Activated B cell treated with CpG ODN at 0.5 μM for 24 hours (primary cell): ENCODE results near the gene TBX10. TPM values are rescaled to one million over a fixed set of nuclear protein-coding genes. Genes with fewer than 3 reads are reported as not detected.

Experiments used
- ATAC-seq: fragments of 200-7000 bp; cut with Tn5 transposase; one replicate; pipeline ENCODE4 v1.10.0; 2021; ENCODE audit warnings: low read depth, mild to moderate bottlenecking, moderate library complexity
- CTCF ChIA-PET: fragments of 350-600 bp; sonication (Branson Sonifier 250); formaldehyde crosslinking; loops from one replicate; lab custom pipeline; 2021; ENCODE audit warnings: antibody characterized with exemption; lab: Charles Lee
- POLR2A ChIA-PET: fragments of 350-600 bp; sonication (Branson Sonifier 250); formaldehyde crosslinking; loops from one replicate; lab custom pipeline; 2021; ENCODE audit warnings: antibody characterized with exemption; lab: Charles Lee
- DNase-seq: peaks from one replicate; pipeline ENCODE4 v3.0.0; 2022
- H3K27ac Mint-ChIP-seq: one replicate; pipeline ENCODE4 v1.8.0; 2020; ENCODE audit warnings: mixed read lengths
- H3K27me3 Mint-ChIP-seq: one replicate; pipeline ENCODE4 v1.8.0; 2021; ENCODE audit warnings: mixed read lengths
- H3K36me3 Mint-ChIP-seq: one replicate; pipeline ENCODE4 v1.8.0; 2021; ENCODE audit warnings: low read depth, mixed read lengths
- H3K4me1 Mint-ChIP-seq: one replicate; pipeline ENCODE4 v1.8.0; 2021; ENCODE audit warnings: mixed read lengths
- H3K4me3 Mint-ChIP-seq: one replicate; pipeline ENCODE4 v1.8.0; 2020; ENCODE audit warnings: mild to moderate bottlenecking, mixed read lengths
- H3K9me3 Mint-ChIP-seq: one replicate; pipeline ENCODE4 v1.8.0; 2020; ENCODE audit warnings: mixed read lengths
- CTCF ChIP-seq: fragments of 200-600 bp; IDR thresholded peaks from one replicate; pipeline ENCODE4 v1.8.0; 2022; ENCODE audit warnings: antibody characterized with exemption, mild to moderate bottlenecking
- intact Hi-C: fragments of 100-400 bp; cut with micrococcal nuclease; formaldehyde crosslinking; loops from one replicate; pipeline ENCODE4 v1.15.1; 2024
- total RNA-seq: library from RNA; stranded (reverse); gene quantifications from 2 replicates; pipeline ENCODE4 v1.2.3, GENCODE V29; 2022

Gene TBX10
- total RNA-seq, 1 donor from 2014 or later: not detected

DNA sequence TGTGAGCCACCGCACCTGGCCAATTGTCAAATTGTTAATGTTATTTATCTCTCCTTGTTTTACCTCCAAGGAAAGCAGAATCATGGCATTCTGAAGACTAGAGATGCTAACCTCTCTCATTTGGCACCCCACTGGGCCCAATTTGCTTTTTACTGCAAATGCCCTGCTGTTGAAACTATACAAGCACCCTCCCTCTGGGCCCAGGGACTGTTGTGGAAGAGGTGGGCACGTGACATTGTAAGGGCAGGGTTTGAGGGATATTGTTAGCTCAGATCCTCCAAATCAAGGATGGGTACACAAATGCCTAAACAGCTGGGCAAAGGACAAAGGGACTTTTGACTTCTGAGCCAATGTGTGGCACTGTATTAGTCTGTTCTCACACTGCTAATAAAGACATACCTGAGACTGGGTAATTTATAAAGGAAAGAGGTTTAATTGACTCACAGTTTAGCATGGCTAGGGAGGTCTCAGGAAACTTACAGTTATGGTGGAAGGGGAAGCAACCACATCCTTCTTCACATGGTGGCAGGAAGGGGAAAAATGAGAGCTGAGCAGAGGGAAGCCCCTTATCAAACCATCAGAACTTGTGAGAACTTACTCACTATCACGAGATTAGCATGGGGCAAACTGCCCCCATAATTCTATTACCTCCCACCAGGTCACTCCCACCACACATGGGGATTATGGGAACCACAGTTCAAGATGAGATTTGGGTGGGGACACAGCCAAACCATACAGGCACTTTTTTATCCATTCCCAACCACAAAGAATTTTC is 41.3 kb upstream of the TBX10 start:
- no peak for TF ChIP-seq CTCF
- Mint-ChIP-seq H3K9me3 (peaks cover 2% of the 10 kb centered on the region), H3K27me3 (peaks cover 5% of the 10 kb centered on the region), H3K27ac (no peak overlapping the region), H3K4me1 (no peaks in the 10 kb centered on the region), H3K4me3 (no peak overlapping the region), H3K36me3 (no peaks in the 10 kb centered on the region)
- ChIA-PET CTCF (no interaction called here), POLR2A (no interaction called here)
- intact Hi-C loops: no loop called here
- no peak for ATAC-seq
- no peak for DNase-seq

DNA sequence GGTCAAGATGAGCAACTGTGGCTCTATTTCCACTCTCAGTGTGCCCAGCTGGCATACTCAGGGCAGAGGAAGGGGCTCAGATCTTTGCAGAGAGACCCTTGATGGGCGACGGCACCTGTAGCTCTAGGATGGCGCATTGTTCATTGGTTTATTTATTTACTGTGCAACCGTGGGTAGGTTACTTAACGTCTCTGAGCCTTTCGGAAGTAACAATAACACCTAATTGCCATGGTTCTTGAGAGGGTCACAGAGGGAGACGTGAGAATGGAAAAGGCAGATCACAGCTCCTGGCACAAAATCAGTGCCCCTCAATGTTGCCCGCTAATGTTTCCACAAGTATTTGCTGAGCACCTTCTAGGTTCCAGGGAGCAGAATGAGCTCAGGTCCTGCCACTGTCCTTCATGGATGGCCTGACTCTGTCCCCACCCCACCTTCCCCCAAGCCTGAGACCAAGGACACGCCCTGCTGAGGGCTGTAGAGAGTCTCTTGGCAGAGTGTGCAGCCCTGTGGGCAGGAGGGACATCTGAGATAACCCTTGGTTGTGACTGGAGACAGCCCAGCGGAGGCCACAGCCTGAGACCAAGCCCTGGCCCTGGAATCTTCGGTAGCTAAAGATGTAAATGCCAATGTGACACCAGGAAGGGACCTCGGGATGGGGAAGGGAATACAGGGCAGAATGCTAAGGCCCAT is 35.6 kb upstream of the TBX10 start:
- no peak overlapping the region for H3K4me3 Mint-ChIP-seq
- ATAC-seq (no peak), DNase-seq (no peak)
- H3K27ac Mint-ChIP-seq: no peak overlapping the region
- intact Hi-C loops: no loop called here
- no peaks in the 10 kb centered on the region for H3K36me3 Mint-ChIP-seq
- POLR2A ChIA-PET: no interaction called here
- CTCF ChIA-PET: no interaction called here
- TF ChIP-seq CTCF: no peak
- peaks cover 2% of the 10 kb centered on the region for H3K9me3 Mint-ChIP-seq
- peaks cover 22% of the 10 kb centered on the region for H3K27me3 Mint-ChIP-seq
- no peaks in the 10 kb centered on the region for H3K4me1 Mint-ChIP-seq

- CTCF ChIA-PET: no interaction called here
- ATAC-seq (no peak), DNase-seq (no peak)
- H3K27me3 Mint-ChIP-seq: peaks cover 22% of the 10 kb centered on the region
- POLR2A ChIA-PET: no interaction called here
- no peak for TF ChIP-seq CTCF
- no peak within 1 kb of the TSS for H3K27ac Mint-ChIP-seq
- no peaks in the 10 kb centered on the region for H3K36me3 Mint-ChIP-seq
- intact Hi-C loops: no loop called here
- no peak within 1 kb of the TSS for H3K4me3 Mint-ChIP-seq
- H3K9me3 Mint-ChIP-seq: peaks cover 2% of the 10 kb centered on the region
- no peaks in the 10 kb centered on the region for H3K4me1 Mint-ChIP-seq
Observed at GRCh38 chr11:67674442-67674871, 34.9 kb upstream of the TBX10 start, which contains the start of gene ALDH3B2. ALDH3B2 (minus strand) TSS chr11:67674623; CDS start chr11:67666935, 7,688 bp downstream.

DNA sequence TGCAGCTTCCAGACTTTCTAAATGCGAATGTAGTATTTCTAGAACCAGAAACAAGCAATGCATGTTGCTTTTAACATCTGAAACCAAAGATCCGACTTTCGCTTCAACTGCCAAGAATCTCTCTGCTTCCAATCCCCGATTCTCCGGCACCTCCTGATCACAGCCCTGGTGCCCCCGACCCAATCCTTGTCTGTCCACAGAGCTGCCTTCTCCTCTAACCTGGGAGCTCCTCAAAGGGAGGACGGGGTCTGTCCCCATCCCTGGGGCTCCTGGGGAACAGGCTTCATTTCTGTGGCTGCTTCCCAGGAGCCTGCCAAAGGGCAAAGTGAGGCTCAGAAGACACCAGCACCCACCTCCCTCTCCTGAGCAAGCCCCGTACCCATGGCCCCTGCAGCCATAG is 34.3 kb upstream of the TBX10 start:
- H3K27me3 Mint-ChIP-seq: peaks cover 22% of the 10 kb centered on the region
- intact Hi-C loops: no loop called here

More for the DNA sequence above, 34.3 kb upstream of the TBX10 start:
- ChIA-PET POLR2A (no interaction called here), CTCF (no interaction called here)
- no peaks in the 10 kb centered on the region for H3K36me3 Mint-ChIP-seq
- no peak overlapping the region for H3K27ac Mint-ChIP-seq
- peaks cover 2% of the 10 kb centered on the region for H3K9me3 Mint-ChIP-seq
- ATAC-seq: no peak
- no peaks in the 10 kb centered on the region for H3K4me1 Mint-ChIP-seq
- DNase-seq: no peak
- no peak for TF ChIP-seq CTCF
- no peak overlapping the region for H3K4me3 Mint-ChIP-seq
